Trophoblast cell (in vitro differentiated cells and primary cell): ENCODE measurements around the gene EXT2.

Experiments used
- DNase-seq, 2 donors: peaks; one replicate each; pipeline ENCODE4 v3.0.0-alpha.2; 2016
- H2AFZ ChIP-seq: 2 replicates; pipeline ENCODE4 v1.6.1; 2013; ENCODE audit warnings: low read length, moderate library complexity, mild to moderate bottlenecking; ENCODE audit not compliant: insufficient read depth, poor library complexity
- H2AK5ac ChIP-seq: 2 replicates; pipeline ENCODE4 v1.6.1; 2013; ENCODE audit warnings: mild to moderate bottlenecking, low read length
- H2BK120ac ChIP-seq: 2 replicates; pipeline ENCODE4 v1.6.1; 2013; ENCODE audit warnings: low read length, mild to moderate bottlenecking, moderate library complexity; ENCODE audit not compliant: insufficient read depth, poor library complexity
- H2BK12ac ChIP-seq: 2 replicates; pipeline ENCODE4 v1.6.1; 2013; ENCODE audit warnings: mild to moderate bottlenecking, low read length, moderate library complexity
- H2BK5ac ChIP-seq: 2 replicates; pipeline ENCODE4 v1.6.1; 2013; ENCODE audit warnings: low read length, low read depth, moderate library complexity, mild to moderate bottlenecking; ENCODE audit not compliant: poor library complexity
- H3K14ac ChIP-seq: 2 replicates; pipeline ENCODE4 v1.6.1; 2013; ENCODE audit warnings: mild to moderate bottlenecking, low read length
- H3K18ac ChIP-seq: 2 replicates; pipeline ENCODE4 v1.6.1; 2013; ENCODE audit warnings: mild to moderate bottlenecking, low read length
- H3K23ac ChIP-seq: 2 replicates; pipeline ENCODE4 v1.6.1; 2013; ENCODE audit warnings: low read length
- H3K27ac ChIP-seq: 2 replicates; pipeline ENCODE4 v1.5.1; 2013; ENCODE audit warnings: low read depth, mild to moderate bottlenecking, inconsistent platforms, low read length, moderate library complexity
- H3K27me3 ChIP-seq: 2 replicates; pipeline ENCODE4 v1.6.1; 2013; ENCODE audit warnings: inconsistent platforms, mild to moderate bottlenecking, low read length, moderate library complexity; ENCODE audit not compliant: insufficient read depth
- H3K36me3 ChIP-seq, 2 experiments: 1 replicate in 1 of 2; 2 replicates in 1 of 2; pipeline ENCODE4 v1.6.1; 2013; ENCODE audit warnings: low read length in 2 of 2, mild to moderate bottlenecking in 2 of 2, moderate library complexity in 1 of 2; ENCODE audit not compliant: insufficient read depth in 2 of 2, control insufficient read depth in 1 of 2
- H3K4ac ChIP-seq: 2 replicates; pipeline ENCODE4 v1.6.1; 2013; ENCODE audit warnings: low read depth, mild to moderate bottlenecking, low read length, moderate library complexity
- H3K4me1 ChIP-seq, 2 experiments: 1 replicate in 1 of 2; 2 replicates in 1 of 2; pipeline ENCODE4 v1.6.1; 2013; ENCODE audit warnings: low read length in 2 of 2, mild to moderate bottlenecking in 2 of 2, moderate library complexity in 1 of 2; ENCODE audit not compliant: insufficient read depth in 2 of 2, control insufficient read depth in 1 of 2
- H3K4me2 ChIP-seq: 2 replicates; pipeline ENCODE4 v1.6.1; 2013; ENCODE audit warnings: inconsistent platforms, mild to moderate bottlenecking, low read length, moderate library complexity
- H3K4me3 ChIP-seq: 2 replicates; pipeline ENCODE4 v1.5.1; 2013; ENCODE audit warnings: mild to moderate bottlenecking, low read depth, low read length, inconsistent platforms
- H3K79me1 ChIP-seq: one replicate; pipeline ENCODE4 v1.6.1; 2013; ENCODE audit warnings: low read length
- H3K79me2 ChIP-seq: 2 replicates; pipeline ENCODE4 v1.6.1; 2013; ENCODE audit warnings: low read length, mild to moderate bottlenecking; ENCODE audit not compliant: control insufficient read depth, insufficient read depth, poor library complexity
- H3K9ac ChIP-seq: 2 replicates; pipeline ENCODE4 v1.6.1; 2013; ENCODE audit warnings: mild to moderate bottlenecking, low read length
- H3K9me3 ChIP-seq: 2 replicates; pipeline ENCODE4 v1.6.1; 2013; ENCODE audit warnings: low read depth, mild to moderate bottlenecking, control low read depth, inconsistent platforms, low read length; ENCODE audit not compliant: insufficient read depth
- H4K12ac ChIP-seq: 2 replicates; pipeline ENCODE4 v1.6.1; 2013; ENCODE audit warnings: low read depth, mild to moderate bottlenecking, low read length, moderate library complexity
- H4K8ac ChIP-seq: 2 replicates; pipeline ENCODE4 v1.6.1; 2013; ENCODE audit warnings: low read depth, mild to moderate bottlenecking, low read length, moderate library complexity
- H4K91ac ChIP-seq: one replicate; pipeline ENCODE4 v1.6.1; 2013; ENCODE audit warnings: low read depth, mild to moderate bottlenecking, low read length, moderate library complexity
- WGBS: extraction: QIAGEN DNeasy Blood & Tissue Kit; methylation state at CpG from one replicate; pipeline ENCODE4 v1.1.7; 2013; ENCODE audit warnings: missing lambda C conversion rate; ENCODE audit not compliant: insufficient read length, insufficient coverage; ENCODE audit errors: extremely low coverage; 5-methylcytosine and 5-hydroxymethylcytosine counted together

EXT2 gene

GRCh38 chr11:44162004-44162403, 66.5 kb downstream of the EXT2 start:
- no peak for DNase-seq
- Histone ChIP-seq H3K4me1 (no peaks in the 10 kb centered on the region), H3K36me3 (no peaks in the 10 kb centered on the region), H3K27me3 (no peaks in the 10 kb centered on the region), H3K79me2 (no peaks in the 10 kb centered on the region), H2AFZ (no peak overlapping the region), H2BK12ac (no peak overlapping the region), H2BK120ac (no peak overlapping the region), H3K79me1 (no peaks in the 10 kb centered on the region), H3K27ac (no peak overlapping the region), H2AK5ac (no peak overlapping the region), H4K8ac (no peak overlapping the region), H2BK5ac (no peak overlapping the region), H3K4me2 (no peak overlapping the region), H3K4me3 (no peak overlapping the region), H3K18ac (no peak overlapping the region), H3K9me3 (no peaks in the 10 kb centered on the region), H4K91ac (no peak overlapping the region), H3K23ac (no peak overlapping the region), H3K4ac (no peak overlapping the region), H3K9ac (no peak overlapping the region), H4K12ac (no peak overlapping the region), H3K14ac (no peak overlapping the region)
- WGBS = no CpG with 5 or more reads among the region's 1 CpG

- Histone ChIP-seq H3K79me2 (no peaks in the 10 kb centered on the region), H3K4ac (no peak overlapping the region), H3K36me3 (no peaks in the 10 kb centered on the region), H2AFZ (no peak overlapping the region), H3K18ac (no peak overlapping the region), H3K4me2 (no peak overlapping the region), H2AK5ac (no peak overlapping the region), H3K9ac (no peak overlapping the region), H4K8ac (no peak overlapping the region), H2BK5ac (no peak overlapping the region), H3K14ac (no peak overlapping the region), H4K91ac (no peak overlapping the region), H3K27me3 (no peaks in the 10 kb centered on the region), H3K79me1 (no peaks in the 10 kb centered on the region), H2BK120ac (no peak overlapping the region), H3K9me3 (no peaks in the 10 kb centered on the region), H3K4me1 (no peaks in the 10 kb centered on the region), H3K4me3 (no peak overlapping the region), H4K12ac (no peak overlapping the region), H2BK12ac (no peak overlapping the region), H3K23ac (no peak overlapping the region), H3K27ac (no peak overlapping the region)
- no peak for DNase-seq
- WGBS = no CpG with 5 or more reads among the region's 2 CpGs
Measured at GRCh38 chr11:44162662-44163061, 67.2 kb downstream of the EXT2 start.

- Histone ChIP-seq H3K9ac (no peak overlapping the region), H4K8ac (no peak overlapping the region), H2AFZ (no peak overlapping the region), H3K4ac (no peak overlapping the region), H3K36me3 (no peaks in the 10 kb centered on the region), H2BK5ac (no peak overlapping the region), H3K9me3 (no peaks in the 10 kb centered on the region), H3K27ac (no peak overlapping the region), H4K91ac (no peak overlapping the region), H3K23ac (no peak overlapping the region), H3K18ac (no peak overlapping the region), H2BK12ac (no peak overlapping the region), H2BK120ac (no peak overlapping the region), H2AK5ac (no peak overlapping the region), H3K14ac (no peak overlapping the region), H3K79me1 (no peaks in the 10 kb centered on the region), H4K12ac (no peak overlapping the region), H3K27me3 (no peaks in the 10 kb centered on the region), H3K4me1 (no peaks in the 10 kb centered on the region), H3K79me2 (no peaks in the 10 kb centered on the region), H3K4me3 (no peak overlapping the region), H3K4me2 (no peak overlapping the region)
- no peak for DNase-seq
- WGBS = no CpG with 5 or more reads among the region's 1 CpG
Measured at GRCh38 chr11:44165432-44165831, 70.0 kb downstream of the EXT2 start.

GRCh38 chr11:44167046-44167445, 71.6 kb downstream of the EXT2 start:
- H3K36me3 ChIP-seq = no peaks in the 10 kb centered on the region
- no peak for DNase-seq
- WGBS = no CpG with 5 or more reads among the region's 2 CpGs
- H2AFZ ChIP-seq = no peak overlapping the region
- H3K4me2 ChIP-seq = no peak overlapping the region
- no peak overlapping the region for H3K18ac ChIP-seq
- H2AK5ac ChIP-seq = no peak overlapping the region
- no peaks in the 10 kb centered on the region for H3K27me3 ChIP-seq
- no peak overlapping the region for H3K9ac ChIP-seq
- H3K79me2 ChIP-seq = no peaks in the 10 kb centered on the region
- no peaks in the 10 kb centered on the region for H3K79me1 ChIP-seq
- no peak overlapping the region for H4K8ac ChIP-seq
- no peak overlapping the region for H3K4me3 ChIP-seq
- H2BK12ac ChIP-seq = no peak overlapping the region
- no peak overlapping the region for H3K23ac ChIP-seq
- H2BK120ac ChIP-seq = no peak overlapping the region
- no peak overlapping the region for H3K27ac ChIP-seq
- H3K4me1 ChIP-seq = no peaks in the 10 kb centered on the region
- no peak overlapping the region for H4K12ac ChIP-seq
- no peak overlapping the region for H4K91ac ChIP-seq
- H3K9me3 ChIP-seq = no peaks in the 10 kb centered on the region
- H3K4ac ChIP-seq = no peak overlapping the region
- H3K14ac ChIP-seq = no peak overlapping the region
- H2BK5ac ChIP-seq = no peak overlapping the region
